ENCODE data around the gene FCHSD2. TPM values are rescaled to one million over a fixed set of nuclear protein-coding genes. Genes with fewer than 3 reads are reported as not detected.

FCHSD2 gene
- total and polyA plus RNA-seq, 2 of the 13 experiments (the other 11 are each of a cell fraction or from before 2014, with no cell fraction given) = 20.5 to 24.8 TPM

- H3K27me3 ChIP-seq (ENCODE audit: control insufficient read depth in 1 of 2, insufficient read depth in 2 of 2, low read length in 2 of 2) = no peaks in the 10 kb centered on the region
- intact Hi-C loops (cut with micrococcal nuclease; ENCODE audit: unreplicated experiment) (no loop called here), in situ Hi-C loops (cut with HindIII; ENCODE audit: extremely low pct_ligation_motif_present, low pct_unique_long_range_greater_than_20kb) (no loop called here)
- H4K20me1 ChIP-seq (ENCODE audit: insufficient read depth, low read length) = peaks cover 9% of the 10 kb centered on the region; the same call in 1 of the 2 replicates
- CTCF ChIA-PET (ENCODE audit: low intra/inter-chr PET ratio, low total read pairs) = no interaction called here
- peaks cover 2% of the 10 kb centered on the region; the same call in 1 of the 2 replicates for H3K9me3 ChIP-seq (ENCODE audit: low read length)
- no TSS peak for BruUV-seq (replicated peaks)
- peak overlapping the region; percentile 9 for H3K27ac ChIP-seq (ENCODE audit: extremely low read length, insufficient read depth, low read length)
- peaks cover 36% of the 10 kb centered on the region for H3K79me2 ChIP-seq (ENCODE audit: insufficient read depth, low read length)
- DNase-seq (ENCODE audit: low spot score) = peak; percentile 3
- POLR2A ChIA-PET = no interaction called here
- TF ChIP-seq CEBPZ (IDR thresholded peaks at IDR 0.05; ENCODE audit: low read length) (no peak), SETDB1 (CRISPR knock-in tag; IDR thresholded peaks at IDR 0.05; ENCODE audit: borderline replicate concordance) (no peak)
- no peak for FAIRE-seq
- no peak overlapping the region for H3K4me3 ChIP-seq (replicated peaks in 1 of 3; ENCODE audit: insufficient read depth in 1 of 3, low read depth in 2 of 3, low read length in 3 of 3)
- H3K9ac ChIP-seq (ENCODE audit: insufficient read depth, low read depth, low read length) = no peak overlapping the region
- H3K36me3 ChIP-seq (replicated peaks in 1 of 2; ENCODE audit: control insufficient read depth in 1 of 2, insufficient read depth in 2 of 2, low read length in 2 of 2) = peaks cover 0 to 8% of the 10 kb centered on the region in 2 experiments; a peak in 3 of 5 replicates
- H2AFZ ChIP-seq (ENCODE audit: low read length) = no peak overlapping the region
- no peak for ATAC-seq
- H3K4me2 ChIP-seq (ENCODE audit: low read depth, low read length) = no peak overlapping the region
- peaks cover 16% of the 10 kb centered on the region for H3K4me1 ChIP-seq (ENCODE audit: insufficient read depth, low read length)
Observed at GRCh38 chr11:73019449-73019848, 122.7 kb downstream of the FCHSD2 start.

- Histone ChIP-seq H3K36me3 (replicated peaks in 1 of 2; ENCODE audit: control insufficient read depth in 1 of 2, insufficient read depth in 2 of 2, low read length in 2 of 2) (peaks cover 0 to 9% of the 10 kb centered on the region in 2 experiments; a peak in 3 of 5 replicates), H2AFZ (ENCODE audit: low read length) (no peak overlapping the region), H3K4me2 (ENCODE audit: low read depth, low read length) (no peak overlapping the region), H3K79me2 (ENCODE audit: insufficient read depth, low read length) (peaks cover 34% of the 10 kb centered on the region), H3K9me3 (ENCODE audit: low read length) (no peaks in the 10 kb centered on the region), H3K27me3 (ENCODE audit: control insufficient read depth in 1 of 2, insufficient read depth in 2 of 2, low read length in 2 of 2) (no peaks in the 10 kb centered on the region), H3K27ac (ENCODE audit: extremely low read length, insufficient read depth, low read length) (no peak overlapping the region), H3K9ac (ENCODE audit: insufficient read depth, low read depth, low read length) (no peak overlapping the region), H3K4me3 (replicated peaks in 1 of 3; ENCODE audit: insufficient read depth in 1 of 3, low read depth in 2 of 3, low read length in 3 of 3) (no peak overlapping the region), H4K20me1 (ENCODE audit: insufficient read depth, low read length) (peaks cover 9% of the 10 kb centered on the region; the same call in 1 of the 2 replicates), H3K4me1 (ENCODE audit: insufficient read depth, low read length) (peaks cover 16% of the 10 kb centered on the region)
- DNase-seq (ENCODE audit: low spot score) = no peak
- intact Hi-C loops (cut with micrococcal nuclease; ENCODE audit: unreplicated experiment) (no loop called here), in situ Hi-C loops (cut with HindIII; ENCODE audit: extremely low pct_ligation_motif_present, low pct_unique_long_range_greater_than_20kb) (no loop called here)
- POLR2A ChIA-PET = no interaction called here
- ATAC-seq = no peak
- CTCF ChIA-PET (ENCODE audit: low intra/inter-chr PET ratio, low total read pairs) = no interaction called here
- BruUV-seq (replicated peaks) = no TSS peak
- no peak for FAIRE-seq
- TF ChIP-seq ZFP41 (CRISPR knock-in tag; IDR thresholded peaks at IDR 0.05; ENCODE audit: borderline replicate concordance) (no peak), IRF9 (CRISPR knock-in tag; IDR thresholded peaks at IDR 0.05; ENCODE audit: borderline replicate concordance) (no peak), ZNF205 (CRISPR knock-in tag; IDR thresholded peaks at IDR 0.05) (no peak), ERF (CRISPR knock-in tag; IDR thresholded peaks at IDR 0.05) (no peak), FOXO4 (CRISPR knock-in tag; conservative IDR thresholded peaks at IDR 0.05) (no peak), FOSL1 (CRISPR knock-in tag; IDR thresholded peaks at IDR 0.05; ENCODE audit: borderline replicate concordance) (no peak), SAP130 (CRISPR knock-in tag; IDR thresholded peaks at IDR 0.05; ENCODE audit: low read depth) (no peak), HIC2 (CRISPR knock-in tag; IDR thresholded peaks at IDR 0.05; ENCODE audit: low read depth) (no peak), ZNF672 (CRISPR knock-in tag; IDR thresholded peaks at IDR 0.05) (no peak), KLF13 (CRISPR knock-in tag; IDR thresholded peaks at IDR 0.05) (no peak)
Observed at GRCh38 chr11:73018856-73019255, 123.3 kb downstream of the FCHSD2 start.
